H54 (cell line): ENCODE measurements around the gene MUC5B.

Experiments used
- DNase-seq: peaks from one replicate; pipeline ENCODE4 v3.0.0; 2011; ENCODE audit warnings: low spot score, mixed read lengths; ENCODE audit not compliant: insufficient read length
- FAIRE-seq: peaks from 3 replicates; lab custom pipeline; 2011; peaks lifted over from hg19 to GRCh38; lab: Jason Lieb, UNC
- POLR2A ChIP-seq: IDR thresholded peaks from 2 replicates; pipeline ENCODE4 v1.6.1; 2011; ENCODE audit warnings: low read depth, mild to moderate bottlenecking, low read length

MUC5B gene

GRCh38 chr11:1291295-1292017 lies 68.6 kb downstream of the MUC5B start:
- DNase-seq (no peak), FAIRE-seq (no peak)
- no peak for TF ChIP-seq POLR2A

DNA sequence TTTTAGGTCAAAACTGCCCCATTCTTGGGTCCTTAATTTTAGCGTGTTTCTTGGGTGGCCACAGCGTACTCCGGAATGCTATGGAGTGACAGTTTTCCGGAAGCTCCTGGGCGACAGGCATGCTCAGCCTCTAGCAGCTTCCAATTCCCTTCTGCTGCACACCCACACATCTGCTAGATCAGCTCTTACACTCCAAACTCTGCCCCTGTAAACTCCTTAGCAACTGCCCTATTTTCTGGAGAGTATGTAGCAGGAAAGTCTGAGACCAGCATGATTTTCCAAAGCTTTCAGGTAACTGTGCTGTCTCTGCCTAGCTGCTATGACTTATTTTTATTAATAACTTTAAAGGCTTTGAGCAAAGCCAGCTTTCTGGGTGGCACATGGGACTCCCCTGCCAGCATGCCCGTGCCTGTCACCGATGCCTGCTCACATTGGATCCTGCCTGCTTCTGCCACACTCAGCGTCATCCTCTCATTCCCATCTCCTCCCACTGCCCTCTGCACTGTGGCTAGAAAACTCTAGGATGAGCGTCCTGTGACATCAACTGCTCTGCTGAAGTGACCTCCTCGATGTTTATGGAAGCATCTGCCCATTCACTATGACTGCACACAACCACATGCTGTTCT lies 69.3 kb downstream of the MUC5B start:
- no peak for FAIRE-seq
- no peak for DNase-seq
- TF ChIP-seq POLR2A, result no peak

DNA sequence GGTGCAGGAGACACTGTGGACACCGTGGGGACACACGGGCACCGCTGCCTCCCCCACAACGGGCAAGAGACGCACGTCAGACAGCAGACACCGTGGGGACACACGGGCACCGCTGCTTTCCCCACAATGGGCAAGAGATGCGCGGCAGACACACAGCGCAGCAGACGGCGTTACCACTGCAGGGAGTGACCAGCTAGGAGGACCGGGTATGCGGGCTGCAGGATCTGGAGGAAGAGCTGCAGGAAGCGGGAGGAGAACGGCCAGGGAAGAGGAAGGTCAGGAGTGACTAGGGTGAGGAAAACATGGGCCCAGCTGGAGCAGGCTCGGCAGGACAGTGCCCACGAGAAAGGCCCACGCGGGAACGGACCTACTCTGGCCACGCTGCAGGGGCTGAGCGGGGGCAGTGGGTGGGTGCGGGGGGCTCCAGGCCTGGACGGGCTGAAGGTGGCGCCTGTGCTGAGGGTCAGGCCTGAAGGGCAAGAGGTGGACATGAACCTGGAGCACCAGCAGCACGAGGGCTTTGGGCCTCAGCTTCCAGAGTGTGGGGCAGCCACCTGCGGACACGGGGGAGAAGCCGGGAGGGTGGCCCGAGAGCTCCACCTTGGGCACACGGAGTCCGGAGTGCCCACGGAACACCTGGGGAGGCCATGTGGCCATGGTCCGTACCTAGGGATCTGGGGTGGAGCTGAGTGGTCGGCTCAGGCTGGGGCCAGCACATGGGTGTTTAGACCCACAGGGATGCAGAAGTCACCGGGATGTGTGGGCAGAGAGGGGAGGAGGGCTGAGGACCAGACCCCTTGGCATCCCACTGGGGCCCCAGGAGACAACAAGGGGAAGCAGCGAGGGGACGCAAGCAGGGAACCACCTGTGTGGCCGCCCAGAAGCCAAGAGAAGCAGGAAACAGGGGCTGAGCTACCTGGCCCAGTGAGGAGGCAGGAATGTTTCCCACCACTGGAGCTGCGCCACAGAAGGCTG lies 70.1 kb downstream of the MUC5B start:
- no peak for FAIRE-seq
- TF ChIP-seq POLR2A, result no peak
- no peak for DNase-seq

DNA sequence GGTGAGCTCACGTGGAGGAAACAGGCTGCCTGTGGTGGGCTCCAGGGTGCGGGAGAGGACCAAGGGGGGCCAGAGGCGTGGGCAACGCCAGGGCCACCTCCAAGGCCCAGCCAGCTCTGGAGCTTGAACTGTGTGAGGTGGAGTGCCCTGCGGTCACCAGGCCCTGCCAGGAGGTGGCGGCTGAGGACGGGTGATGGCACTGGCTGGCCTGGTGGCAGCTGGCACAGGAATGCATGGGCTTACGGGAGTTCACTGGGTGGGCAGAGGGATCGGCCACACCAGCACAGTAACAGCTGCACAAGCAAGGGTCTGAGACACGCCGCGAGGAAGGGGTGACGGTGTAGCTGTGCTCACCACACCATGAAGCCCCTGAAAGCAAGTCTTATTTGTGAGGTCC lies 70.8 kb downstream of the MUC5B start:
- no peak for TF ChIP-seq POLR2A
- FAIRE-seq (no peak), DNase-seq (no peak)

- TF ChIP-seq POLR2A, result no peak
- FAIRE-seq, result no peak
- DNase-seq, result no peak
Observed at GRCh38 chr11:1295086-1295485, 72.2 kb downstream of the MUC5B start.

- FAIRE-seq, result no peak
- DNase-seq, result no peak
- no peak for TF ChIP-seq POLR2A
Observed at GRCh38 chr11:1295591-1295990, 72.7 kb downstream of the MUC5B start.

DNA sequence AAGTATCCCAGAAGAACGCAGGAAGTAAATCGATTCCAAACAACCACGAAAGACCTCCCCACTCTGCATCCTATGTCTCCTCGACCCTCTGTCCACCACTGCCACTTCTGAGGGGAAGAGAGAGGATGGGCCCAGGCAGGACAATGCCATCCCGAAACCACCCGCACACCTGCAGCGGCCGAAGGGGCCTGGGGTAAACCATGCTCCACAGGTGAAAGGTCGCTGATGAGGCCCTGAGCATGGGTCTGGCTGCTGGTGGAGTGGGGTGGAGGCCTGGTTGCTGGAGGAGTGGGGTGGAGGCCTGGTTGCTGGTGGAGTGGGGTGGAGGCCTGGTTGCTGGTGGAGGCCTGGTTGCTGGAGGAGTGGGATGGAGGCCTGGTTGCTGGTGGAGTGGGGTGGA lies 73.4 kb downstream of the MUC5B start:
- no peak for TF ChIP-seq POLR2A
- no peak for DNase-seq
- FAIRE-seq, result no peak

DNA sequence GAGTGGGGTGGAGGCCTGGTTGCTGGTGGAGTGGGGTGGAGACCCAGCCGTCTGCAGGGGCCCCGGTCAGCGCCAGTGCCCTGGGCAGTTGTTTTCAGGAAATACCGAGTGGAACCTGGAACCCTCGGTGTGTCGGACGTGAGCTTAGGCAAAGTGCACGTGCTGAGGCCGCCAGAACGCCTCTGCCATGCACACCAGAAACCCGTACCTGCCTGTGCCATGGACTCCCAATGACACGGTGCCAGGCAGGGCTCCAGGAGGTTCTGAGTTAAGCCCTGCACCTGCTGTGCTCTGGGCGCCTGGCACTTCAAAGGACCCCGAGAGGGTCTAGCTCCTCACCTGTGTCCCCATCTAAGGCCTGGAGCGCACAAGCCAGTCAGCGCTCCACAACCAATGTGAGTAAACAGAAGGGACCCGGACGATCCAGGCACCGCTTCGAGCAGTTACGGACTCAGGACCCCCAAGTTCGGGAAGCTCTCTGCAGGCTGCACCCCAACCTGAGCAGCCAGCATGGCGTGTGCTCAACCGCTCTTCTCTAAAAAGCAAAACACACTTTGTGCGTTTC lies 74.2 kb downstream of the MUC5B start:
- no peak for TF ChIP-seq POLR2A
- no peak for DNase-seq
- no peak for FAIRE-seq

- DNase-seq (no peak), FAIRE-seq (no peak)
- no peak for TF ChIP-seq POLR2A
Observed at GRCh38 chr11:1297576-1298473, 75.0 kb downstream of the MUC5B start.

- DNase-seq (no peak), FAIRE-seq (no peak)
- TF ChIP-seq POLR2A, result no peak
Observed at GRCh38 chr11:1298695-1299492, 76.0 kb downstream of the MUC5B start.

GRCh38 chr11:1299621-1300020 lies 76.8 kb downstream of the MUC5B start:
- no peak for TF ChIP-seq POLR2A
- no peak for FAIRE-seq
- no peak for DNase-seq

DNA sequence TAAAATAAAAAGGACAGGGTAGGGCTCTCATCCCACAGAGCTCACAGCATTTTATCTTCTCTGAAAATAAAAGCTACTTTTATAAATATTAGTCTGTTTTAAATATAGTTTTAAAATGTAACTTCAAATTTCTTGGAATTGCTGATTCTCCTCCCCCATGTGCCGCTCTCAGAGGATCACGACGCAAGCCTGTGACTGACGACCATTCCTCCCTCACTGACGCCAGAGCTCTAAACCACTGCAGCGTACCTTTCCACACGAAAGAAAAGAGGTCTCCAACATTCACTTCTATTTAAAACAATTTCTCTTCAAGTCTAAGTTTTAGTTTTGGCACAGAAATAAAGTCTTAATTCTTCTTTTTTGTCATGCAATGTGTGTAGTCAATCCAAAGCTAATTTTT lies 77.3 kb downstream of the MUC5B start:
- no peak for FAIRE-seq
- TF ChIP-seq POLR2A, result no peak
- no peak for DNase-seq
